HG02678 (cell line): ENCODE results near the gene VMP1.
A peak's percentile ranks its signal among the peaks of the same experiment; 100 is the strongest.
"Not testable (repeated sequence)": the region's sequence is repeated elsewhere in the genome, so short reads cannot be mapped to it uniquely, and the experiment has no call there.

Experiments used
- ATAC-seq: cut with Tn5 transposase; IDR thresholded peaks from one replicate; pipeline ENCODE4 v1.9.1; 2021; ENCODE audit warnings: mild to moderate bottlenecking, moderate library complexity; ENCODE audit not compliant: unreplicated experiment

VMP1 gene

GRCh38 chr17:59804901-59805465 is 97.5 kb downstream of the VMP1 start:
- no peak for ATAC-seq

- not testable (repeated sequence) for ATAC-seq
Measured at GRCh38 chr17:59806322-59806721, 98.9 kb downstream of the VMP1 start.

- no peak for ATAC-seq
Measured at GRCh38 chr17:59807892-59808509, 100.5 kb downstream of the VMP1 start.

GRCh38 chr17:59810894-59811153 is 103.4 kb downstream of the VMP1 start:
- ATAC-seq: no peak

GRCh38 chr17:59811209-59811608 is 103.8 kb downstream of the VMP1 start:
- no peak for ATAC-seq

- ATAC-seq: no peak
Measured at GRCh38 chr17:59812139-59812538, 104.7 kb downstream of the VMP1 start.

GRCh38 chr17:59814276-59814675 is 106.8 kb downstream of the VMP1 start:
- no peak for ATAC-seq

GRCh38 chr17:59814685-59815084 is 107.2 kb downstream of the VMP1 start:
- no peak for ATAC-seq

GRCh38 chr17:59815965-59816364 is 108.5 kb downstream of the VMP1 start:
- no peak for ATAC-seq

GRCh38 chr17:59825533-59826322 is 118.3 kb downstream of the VMP1 start:
- no peak for ATAC-seq

GRCh38 chr17:59826706-59827453 is 119.4 kb downstream of the VMP1 start:
- ATAC-seq: no peak

GRCh38 chr17:59827721-59828477 is 120.4 kb downstream of the VMP1 start:
- peak; percentile 30 for ATAC-seq

- no peak for ATAC-seq
Measured at GRCh38 chr17:59828478-59828760, 121.0 kb downstream of the VMP1 start.

GRCh38 chr17:59828819-59829216 is 121.4 kb downstream of the VMP1 start:
- ATAC-seq: not testable (repeated sequence)

GRCh38 chr17:59829217-59830006 is 122.0 kb downstream of the VMP1 start:
- ATAC-seq: peak; percentile 73

- ATAC-seq: no peak
Measured at GRCh38 chr17:59830007-59830630, 122.7 kb downstream of the VMP1 start.

GRCh38 chr17:59830846-59831486 is 123.5 kb downstream of the VMP1 start:
- no peak for ATAC-seq

- no peak for ATAC-seq
Measured at GRCh38 chr17:59832883-59833379, 125.5 kb downstream of the VMP1 start.

- ATAC-seq: peak; percentile 80
Measured at GRCh38 chr17:59837308-59838051, 130.0 kb downstream of the VMP1 start.
